IPS-NIHi7 (cell line): ENCODE measurements around the gene HTR2A.

Experiments used
- DNase-seq: peaks from one replicate; pipeline ENCODE4 v3.0.0; 2012; ENCODE audit warnings: mixed read lengths; ENCODE audit errors: extremely low spot score

HTR2A gene

DNA sequence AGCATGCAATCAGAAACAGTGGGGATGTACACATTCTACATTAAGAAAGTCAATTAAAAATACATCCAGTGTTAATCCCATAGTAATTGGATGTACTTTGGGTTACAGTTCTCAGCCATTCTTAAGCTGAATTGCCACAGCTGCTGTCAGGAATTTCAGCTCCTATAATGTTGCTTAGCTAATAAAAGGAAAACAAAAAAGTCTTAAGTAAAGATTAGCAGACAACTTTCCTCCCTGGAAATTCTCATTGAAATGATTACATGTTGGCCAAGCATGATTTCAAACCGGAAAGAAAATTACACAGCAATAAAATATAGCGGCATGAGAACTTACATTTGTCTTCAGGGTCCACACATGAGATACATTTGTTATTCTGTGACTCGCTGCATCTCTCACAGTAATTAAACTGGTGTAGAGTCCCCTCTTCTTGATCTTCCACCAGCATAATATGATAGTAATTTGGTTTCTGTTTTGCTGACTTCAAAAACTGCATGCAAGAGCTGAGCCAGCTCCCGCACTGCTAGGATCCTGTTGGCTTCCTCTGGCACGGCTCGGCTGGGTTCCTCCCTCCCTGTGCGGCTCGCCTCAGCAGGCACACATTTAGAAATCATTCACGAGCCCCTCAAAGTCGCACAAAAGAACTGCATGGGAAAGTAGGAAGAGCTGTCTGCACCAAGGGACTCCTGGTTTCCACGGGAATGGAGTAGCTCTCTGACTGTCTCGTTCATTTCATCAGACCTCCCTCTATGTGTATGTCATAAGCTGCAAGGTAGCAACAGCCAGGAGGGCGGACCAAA, at the start of gene HTR2A:
Gene HTR2A, minus strand, starts transcription at position 713 of the 797 bp plus-strand sequence. CDS start 1,147 bp downstream, outside the sequence.
- no peak for DNase-seq

DNA sequence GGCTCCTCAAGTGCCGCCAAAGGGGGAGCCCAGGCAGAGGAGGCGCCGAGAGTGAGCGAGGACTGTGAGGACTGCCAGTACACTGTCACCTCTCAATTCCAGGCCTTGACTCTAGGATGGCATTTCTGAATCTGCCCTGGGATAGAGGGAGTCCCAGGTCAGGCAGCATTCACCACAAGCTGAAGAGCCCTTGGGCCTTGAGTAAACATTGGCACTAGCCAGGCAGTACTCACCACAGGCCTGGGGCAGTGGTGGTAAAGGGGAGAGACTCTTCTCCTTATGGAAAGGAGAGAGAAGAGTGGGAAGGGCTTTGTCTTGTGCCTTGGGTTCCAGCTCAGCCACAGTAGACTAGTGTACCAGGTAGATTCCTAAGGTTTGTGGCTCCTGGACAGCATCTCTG, 39.7 kb upstream of the HTR2A start:
- DNase-seq, result no peak

DNA sequence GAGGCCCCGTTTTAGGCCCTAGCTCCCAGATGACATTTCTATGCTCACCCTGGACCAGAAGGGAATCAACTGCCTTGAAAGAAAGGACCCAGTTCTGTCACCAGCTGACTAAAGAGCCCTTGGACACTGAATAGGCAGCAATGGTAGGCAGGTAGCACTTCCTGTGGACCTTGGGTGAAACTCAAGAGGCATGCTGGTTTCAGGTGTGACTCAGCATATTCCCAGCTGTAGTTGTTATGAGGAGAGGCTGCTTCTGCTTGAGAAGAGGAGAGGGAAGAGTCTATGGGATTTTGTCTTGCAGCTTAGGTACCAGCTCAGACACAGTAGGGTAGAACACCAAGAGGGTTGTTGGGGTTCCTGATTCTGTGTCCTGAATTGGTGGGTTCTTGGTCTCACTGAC, 37.9 kb upstream of the HTR2A start:
- no peak for DNase-seq

DNA sequence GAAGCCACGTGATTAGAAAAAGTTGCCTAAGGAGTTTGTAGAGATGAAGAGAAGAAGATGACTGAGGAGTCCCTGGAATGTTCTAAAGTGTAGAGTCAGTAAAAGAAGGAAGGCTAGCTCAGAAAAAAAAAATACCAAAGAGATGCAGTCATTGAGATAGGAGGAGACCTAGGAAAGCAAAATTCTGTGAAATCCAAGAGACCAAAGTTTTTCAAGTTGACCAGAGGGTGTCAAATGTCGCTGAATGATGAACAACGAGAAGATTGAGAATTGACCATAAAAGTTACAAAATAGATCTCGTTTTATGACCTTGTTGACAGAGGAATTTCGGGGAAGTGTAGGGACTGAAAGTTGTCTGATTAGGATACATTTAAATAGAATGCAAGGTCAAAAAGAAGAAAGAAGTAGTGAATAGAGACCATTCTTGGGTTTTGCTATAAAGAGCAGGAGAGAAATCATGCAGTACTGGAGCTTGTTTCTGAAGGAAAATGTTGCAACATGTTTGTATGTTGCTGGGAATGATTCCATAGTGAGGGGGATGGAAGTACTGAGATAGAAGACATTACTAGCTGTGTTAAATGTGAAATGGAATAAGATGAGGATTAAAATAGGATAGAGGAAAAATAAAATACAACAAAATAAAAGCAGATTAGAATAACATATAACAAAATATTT, 30.2 kb upstream of the HTR2A start:
- no peak for DNase-seq

DNA sequence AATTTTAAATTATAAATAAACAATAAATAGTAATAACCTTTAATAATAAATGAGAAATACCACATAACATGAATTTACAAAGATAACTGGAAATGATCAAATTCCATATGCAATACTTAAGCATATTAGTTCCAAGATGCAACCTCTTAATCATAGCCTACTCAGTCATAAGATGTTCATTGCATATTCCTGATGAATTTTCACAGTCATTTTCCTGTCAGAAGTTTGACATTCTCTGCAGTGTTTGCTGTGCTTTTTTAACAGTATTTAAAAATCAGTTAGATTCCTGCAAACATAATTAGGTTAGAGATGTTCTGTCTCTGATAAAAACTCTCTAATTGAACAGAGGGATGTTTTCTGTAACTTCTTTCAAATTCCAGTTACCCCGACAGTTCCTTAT, 28.6 kb upstream of the HTR2A start:
- DNase-seq, result no peak

DNA sequence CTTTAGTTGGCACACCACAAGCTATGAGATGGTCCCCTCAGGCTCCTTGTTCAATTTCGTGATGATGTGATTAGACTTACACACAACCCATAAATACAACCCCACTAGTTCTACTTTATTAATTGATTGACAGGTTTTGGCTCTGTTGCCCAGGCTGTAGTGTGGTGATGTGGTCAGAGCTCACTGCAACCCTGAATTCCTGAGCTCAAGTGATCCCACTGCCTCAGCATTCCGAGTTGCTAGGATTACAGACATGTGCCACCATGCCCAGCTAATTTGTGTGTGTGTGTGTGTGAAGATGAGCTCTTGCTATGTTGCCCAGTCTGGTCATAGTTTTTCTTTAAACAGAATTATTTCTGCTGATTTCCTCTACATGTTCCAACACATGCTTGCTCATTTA, 17.5 kb upstream of the HTR2A start:
- no peak for DNase-seq

DNA sequence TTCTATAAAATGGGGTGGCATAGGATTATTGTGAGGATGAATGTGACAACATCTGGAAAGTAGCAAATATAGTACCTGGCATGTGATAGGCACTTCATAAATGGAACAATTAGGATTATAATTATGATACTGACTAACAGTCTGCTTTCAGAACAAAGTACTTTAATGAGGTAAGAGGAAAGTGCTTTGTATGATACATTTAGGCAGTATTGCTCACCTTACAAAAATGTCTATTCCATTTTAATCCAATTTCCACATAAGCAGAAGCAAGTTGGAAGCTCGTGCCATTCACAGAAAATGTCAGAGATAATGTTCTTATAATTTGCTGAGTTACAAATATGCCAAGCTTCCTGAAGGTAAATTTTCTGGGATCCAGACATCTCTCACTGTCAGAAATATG, 16.9 kb upstream of the HTR2A start:
- no peak for DNase-seq

DNA sequence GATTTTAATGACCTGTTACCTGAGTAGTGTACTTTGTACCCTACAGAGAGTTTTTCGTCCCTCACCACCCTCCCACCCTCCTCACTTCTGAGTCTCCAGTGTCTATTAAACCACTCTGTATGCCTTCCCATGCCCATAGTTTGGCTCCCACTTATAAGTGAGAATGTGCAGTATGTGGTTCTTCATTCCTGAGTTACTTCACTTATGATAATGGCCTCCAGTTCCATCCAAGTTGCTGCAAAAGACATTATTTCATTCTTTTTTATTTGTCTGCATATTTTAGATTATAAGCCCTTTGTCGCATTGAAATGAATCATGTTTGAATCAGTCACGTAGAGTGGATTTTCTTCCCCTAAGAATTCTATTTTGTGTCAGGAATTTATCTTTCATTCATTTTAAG, 12.2 kb upstream of the HTR2A start:
- DNase-seq, result no peak

DNA sequence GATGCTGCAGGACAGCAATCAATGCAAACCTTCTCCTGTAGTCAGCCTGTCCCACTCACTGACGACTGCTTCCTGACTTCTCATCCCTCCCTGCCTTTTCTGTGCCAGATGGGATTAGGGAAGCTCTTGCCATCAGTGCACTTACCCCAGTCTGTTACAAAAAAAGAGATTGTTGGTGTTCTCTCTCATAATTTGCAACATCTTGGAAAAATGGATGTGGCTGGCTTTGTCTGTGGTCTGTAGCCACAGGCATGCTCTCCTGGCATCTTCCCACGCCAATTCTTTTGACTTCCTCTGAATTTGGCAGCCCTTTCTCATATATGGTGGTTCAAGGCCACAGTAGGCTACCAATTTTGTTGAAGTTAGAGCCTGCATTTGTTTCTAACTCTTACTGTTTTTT, 11.6 kb upstream of the HTR2A start:
- no peak for DNase-seq

DNA sequence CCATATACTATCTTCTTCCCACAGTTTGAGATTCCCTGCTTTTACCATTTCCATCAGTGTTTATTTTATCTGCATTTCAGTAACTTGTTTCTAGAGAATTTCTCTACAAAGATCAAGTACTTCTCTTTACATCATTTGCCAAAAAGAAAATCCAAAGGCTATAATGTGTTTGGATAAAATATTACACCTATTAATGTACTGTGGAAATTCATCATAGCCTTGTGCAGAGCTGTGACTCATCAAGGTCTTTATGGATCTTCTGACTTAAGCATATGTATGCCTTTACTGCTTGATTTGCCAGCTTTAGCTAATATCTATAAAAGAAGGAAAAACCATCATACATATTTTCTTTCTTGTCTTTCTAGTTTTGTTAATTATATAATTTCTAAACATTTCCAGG, 9.6 kb upstream of the HTR2A start:
- DNase-seq, result no peak

DNA sequence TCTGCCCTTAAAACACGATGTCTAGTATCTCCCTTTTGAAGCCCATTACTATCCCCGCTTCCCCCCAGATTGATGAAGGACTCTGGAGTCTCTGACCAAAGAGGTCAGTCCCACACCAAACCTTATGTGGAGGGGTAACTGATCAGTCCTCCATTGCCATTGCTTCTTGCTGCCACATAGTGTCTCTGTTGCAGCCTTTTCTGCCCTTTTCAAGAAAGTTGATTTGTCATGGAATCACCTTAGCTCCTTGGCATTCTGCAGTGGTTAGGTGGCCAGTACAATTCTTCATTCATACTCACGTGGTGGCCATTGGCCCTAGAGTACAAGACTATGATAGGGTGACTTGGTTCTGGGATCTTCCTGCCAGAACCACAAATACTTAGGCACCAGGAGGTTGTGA, 8.4 kb upstream of the HTR2A start:
- DNase-seq, result peak; percentile 27

DNA sequence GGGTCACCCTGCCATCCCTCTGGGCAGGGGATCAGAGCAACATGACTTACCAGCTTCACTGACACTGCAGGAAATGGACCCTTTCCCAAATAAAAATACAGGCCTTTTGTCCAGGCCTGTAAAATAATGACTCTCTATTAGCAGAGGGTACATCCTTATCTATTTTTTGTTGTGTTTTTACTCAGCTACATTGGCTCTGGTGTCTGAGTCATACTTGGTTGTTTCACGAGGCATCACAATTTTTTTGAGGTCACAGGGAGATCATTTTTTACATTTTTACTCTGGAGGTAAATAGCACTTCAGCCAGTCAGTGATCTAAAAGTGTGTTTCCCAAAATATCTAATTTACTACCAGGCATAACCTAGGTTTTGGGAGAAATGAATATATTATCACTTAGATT, 6.9 kb upstream of the HTR2A start:
- no peak for DNase-seq

DNA sequence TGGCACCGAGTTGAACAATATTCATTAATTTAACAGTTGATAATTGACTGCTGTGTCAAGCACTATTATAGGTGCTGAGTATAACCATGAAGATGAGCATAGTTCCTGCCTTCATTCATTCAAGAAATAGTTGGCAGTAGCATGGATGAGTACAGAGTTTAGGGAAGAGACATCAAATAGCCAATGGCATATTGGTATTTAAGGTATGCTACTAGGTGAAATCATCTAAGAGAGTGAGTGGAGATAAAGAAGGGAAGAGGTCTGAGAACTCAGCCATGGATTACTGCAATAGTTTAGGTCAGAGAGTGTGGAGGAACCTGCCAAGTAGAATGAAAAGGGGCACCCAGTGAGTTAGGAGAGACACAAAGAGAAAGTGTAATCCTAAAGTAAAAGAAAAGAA, 4.9 kb upstream of the HTR2A start:
- DNase-seq, result no peak

DNA sequence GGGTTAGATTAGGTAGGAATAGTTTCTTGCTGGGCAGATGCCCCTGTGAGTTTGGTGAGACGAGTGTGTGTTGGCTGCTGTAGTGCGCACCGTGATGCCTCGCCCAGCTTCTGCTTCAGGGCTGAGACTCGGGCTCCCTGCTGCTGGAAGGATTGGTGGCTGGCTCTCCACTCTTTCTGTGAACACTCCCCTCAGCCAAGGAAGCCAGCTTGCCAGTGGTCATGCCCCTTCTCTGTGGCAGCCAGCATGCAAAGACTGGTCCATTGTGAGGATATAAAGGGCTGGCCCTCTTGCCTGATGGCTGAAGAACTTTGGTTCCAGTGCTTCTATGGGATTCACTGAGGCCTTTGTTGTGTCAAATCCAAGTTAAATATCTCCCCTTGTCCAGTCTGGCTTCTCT, 2.9 kb upstream of the HTR2A start:
- DNase-seq, result no peak

DNA sequence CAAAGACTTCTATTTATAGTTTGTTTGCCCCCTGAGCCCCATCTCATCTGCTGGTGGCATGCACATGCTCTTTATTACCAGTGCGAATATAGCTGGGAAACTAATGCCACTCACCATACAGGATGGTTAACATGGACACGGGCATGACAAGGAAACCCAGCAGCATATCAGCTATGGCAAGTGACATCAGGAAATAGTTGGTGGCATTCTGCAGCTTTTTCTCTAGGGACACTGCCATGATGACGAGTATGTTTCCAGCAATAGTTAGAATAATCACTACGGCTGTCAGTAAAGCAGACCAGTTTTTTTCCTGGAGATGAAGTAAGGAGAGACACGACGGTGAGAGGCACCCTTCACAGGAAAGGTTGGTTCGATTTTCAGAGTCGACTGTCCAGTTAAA, 1.5 kb downstream of the HTR2A start:
- no peak for DNase-seq

DNA sequence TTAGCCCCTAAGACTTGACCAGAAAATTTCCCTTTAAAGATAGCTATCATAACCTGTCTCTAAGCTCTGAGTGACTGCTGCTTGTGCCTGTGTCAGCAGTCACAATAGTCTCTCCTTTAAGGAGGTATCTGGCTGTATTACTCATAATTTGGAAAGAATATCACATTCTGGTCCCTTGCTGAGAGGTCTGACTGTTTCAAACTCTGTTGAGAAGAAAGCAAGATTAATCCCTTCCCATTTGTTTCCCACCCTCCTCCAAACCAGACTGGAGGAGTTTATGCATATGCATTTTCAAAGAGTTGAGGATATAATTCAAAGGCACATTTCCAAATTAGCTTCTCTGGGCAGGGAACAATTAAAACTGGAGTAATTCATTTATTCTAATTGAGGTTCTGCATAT, 2.3 kb downstream of the HTR2A start:
- DNase-seq, result no peak

DNA sequence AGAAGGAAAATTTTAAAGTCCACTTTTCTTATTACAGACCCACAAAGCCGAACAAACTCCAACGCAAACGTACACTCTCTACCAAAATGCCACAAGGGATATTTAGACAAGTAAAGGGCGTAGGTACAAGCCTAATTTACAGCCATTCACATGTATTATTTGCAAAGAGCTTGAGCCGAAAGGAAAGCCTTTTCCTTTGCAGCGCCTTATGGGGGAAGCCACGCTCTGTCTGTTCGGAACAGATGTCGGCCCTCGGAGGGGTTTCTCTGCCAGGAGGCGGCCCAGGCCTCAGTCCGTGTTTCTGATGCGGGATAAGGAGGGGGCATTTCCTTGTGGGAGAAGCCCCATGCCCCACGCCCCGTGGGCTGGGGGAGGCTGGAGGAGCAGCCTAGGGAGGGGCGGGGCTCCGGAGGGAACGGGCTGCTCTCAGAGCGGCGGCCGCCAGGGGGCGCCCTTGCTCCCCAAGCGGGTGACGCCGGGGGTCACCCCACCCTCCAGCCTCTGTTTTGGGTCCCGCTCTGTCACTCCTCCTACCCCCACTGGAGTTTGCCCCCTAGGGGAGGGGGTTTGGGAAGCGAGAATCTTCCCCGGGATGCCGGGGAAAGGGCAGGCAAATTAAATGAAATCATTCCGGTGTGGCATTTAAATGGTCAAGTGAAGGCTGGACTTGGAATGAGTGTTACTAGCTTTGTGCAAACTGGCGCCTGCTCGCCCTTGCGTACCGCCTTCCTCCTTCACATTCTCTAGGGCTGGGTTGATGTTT, 2.9 kb downstream of the HTR2A start:
- peak; percentile 87 for DNase-seq

DNA sequence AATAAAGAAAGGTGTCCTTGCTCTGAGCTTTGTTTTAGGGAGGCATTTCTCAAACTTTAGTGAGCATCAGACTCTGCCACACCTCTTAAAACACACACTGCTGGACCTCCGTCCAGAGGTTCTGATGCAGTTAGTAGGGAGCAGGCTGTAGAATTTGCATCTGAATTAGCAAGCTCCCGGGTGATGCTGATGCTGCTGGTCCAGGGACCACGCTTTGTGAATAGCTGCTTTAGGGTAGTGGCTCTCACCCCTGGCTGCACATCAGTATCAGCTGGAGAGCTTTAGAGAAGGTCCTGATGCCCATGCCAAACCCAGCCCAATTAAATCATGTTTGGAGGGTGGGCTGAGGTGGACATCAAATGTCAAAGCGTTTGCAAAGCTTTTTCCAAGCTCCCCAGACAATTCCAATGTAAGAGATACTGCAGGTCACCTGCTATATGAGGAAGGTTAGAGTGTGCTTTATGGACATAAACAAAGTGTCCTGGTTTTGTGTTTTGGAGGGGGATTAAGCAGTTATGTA, 3.6 kb downstream of the HTR2A start:
- no peak for DNase-seq

DNA sequence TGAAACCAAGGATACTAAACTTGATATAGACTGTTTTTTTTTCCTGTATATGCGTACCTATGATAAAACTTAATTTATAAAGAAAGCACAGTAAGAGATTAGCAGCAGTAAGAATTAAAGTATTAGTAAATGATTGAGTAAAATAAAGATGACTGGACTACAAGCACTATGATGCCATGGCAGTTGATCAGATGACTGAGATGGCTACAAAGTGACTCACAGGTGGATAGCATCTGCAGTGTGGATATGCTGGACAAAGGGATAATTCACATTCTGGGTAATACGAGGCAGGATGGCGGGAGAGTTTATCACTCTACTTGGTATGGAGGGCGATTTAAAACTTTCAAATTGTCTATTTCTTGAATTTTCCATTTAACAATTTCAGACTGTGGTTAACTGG, 11.8 kb downstream of the HTR2A start:
- DNase-seq, result no peak

DNA sequence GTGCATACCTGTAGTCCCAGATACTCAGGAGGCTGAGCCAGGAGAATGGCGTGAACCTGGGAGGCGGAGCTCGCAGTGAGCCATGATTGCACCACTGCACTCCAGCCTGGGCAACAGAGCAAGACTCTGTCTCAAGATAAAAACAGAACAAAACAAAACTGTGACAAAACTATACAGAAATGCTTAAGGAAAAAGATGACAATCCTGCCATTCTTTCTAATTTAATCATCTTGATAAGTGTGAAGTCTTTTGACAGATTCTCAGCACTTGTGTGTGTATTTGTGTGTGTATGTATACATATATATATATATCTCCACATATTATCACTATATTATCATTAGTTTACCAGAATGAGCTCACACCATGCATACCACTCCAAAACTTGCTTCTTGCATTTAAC, 12.3 kb downstream of the HTR2A start:
- no peak for DNase-seq

DNA sequence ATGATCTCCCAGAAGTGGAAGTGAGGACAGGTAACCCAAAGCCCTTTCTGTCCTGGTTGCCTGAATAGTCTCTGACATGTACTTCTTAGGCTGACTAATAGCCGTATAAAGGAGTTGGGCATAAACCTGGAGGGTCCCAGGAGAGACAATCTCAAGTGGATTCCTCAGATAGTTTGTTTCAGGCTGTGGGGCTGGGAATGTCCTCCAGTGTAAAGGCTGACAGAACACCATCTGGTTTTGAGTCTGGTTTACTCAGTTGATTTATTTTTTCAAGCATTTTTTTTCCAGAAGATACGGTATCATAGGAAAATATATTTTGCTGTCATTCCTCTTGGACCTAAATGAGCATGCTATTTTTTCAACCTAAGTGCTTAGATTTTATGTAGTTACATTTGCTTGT, 15.2 kb downstream of the HTR2A start:
- no peak for DNase-seq

DNA sequence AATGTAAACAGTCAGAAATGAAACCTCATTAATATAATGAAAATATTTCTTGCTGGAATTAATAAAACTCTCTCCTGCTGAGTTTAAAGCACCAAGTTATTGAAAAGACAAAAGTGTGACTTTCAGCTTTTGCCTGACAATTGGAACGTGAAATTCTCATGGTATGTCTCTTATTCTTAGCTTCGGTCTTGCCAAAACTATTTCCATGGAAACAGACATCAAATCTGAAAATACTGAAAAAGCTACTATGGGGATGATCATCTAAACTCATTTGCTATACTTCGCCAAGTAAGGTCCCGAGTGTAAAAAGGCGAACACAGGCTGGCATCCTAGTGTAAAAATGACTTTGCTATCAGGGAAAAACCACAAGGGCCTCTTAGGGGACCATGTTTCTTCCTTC, 22.8 kb downstream of the HTR2A start:
- DNase-seq, result no peak

DNA sequence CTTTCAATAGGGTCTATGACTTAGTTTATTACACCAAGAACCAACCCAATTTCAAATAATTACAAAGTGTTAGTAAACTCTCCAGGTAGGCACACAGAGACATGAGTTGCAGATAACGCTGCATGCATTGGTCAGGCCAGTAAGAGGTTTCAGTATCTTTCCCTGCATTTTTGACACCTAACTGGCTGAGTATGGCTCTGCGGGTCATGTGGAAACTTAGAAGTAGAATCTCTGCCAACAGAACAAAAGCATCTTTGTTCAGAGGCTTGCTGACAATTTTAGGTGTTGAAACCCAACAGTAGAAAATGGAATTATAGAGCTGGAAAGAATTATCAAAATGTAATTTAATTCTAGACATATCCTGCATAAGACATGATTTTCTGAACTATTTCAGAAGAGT, 25.3 kb downstream of the HTR2A start:
- no peak for DNase-seq
